Skeletal muscle cell (primary cell): ENCODE data around the gene ZNRD2.
"Not testable (repeated sequence)": the region's sequence is repeated elsewhere in the genome, so short reads cannot be mapped to it uniquely, and the experiment has no call there.

Source experiments
- DNase-seq: peaks from one replicate; pipeline ENCODE4 v3.0.0-alpha.2; 2010; ENCODE audit warnings: low read depth
- H3K4me3 ChIP-seq: 2 replicates; pipeline ENCODE4 v1.5.1; 2011; ENCODE audit warnings: low read depth, mild to moderate bottlenecking, control low read depth, low read length, moderate library complexity

Gene ZNRD2, protein sequence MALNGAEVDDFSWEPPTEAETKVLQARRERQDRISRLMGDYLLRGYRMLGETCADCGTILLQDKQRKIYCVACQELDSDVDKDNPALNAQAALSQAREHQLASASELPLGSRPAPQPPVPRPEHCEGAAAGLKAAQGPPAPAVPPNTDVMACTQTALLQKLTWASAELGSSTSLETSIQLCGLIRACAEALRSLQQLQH

DNA sequence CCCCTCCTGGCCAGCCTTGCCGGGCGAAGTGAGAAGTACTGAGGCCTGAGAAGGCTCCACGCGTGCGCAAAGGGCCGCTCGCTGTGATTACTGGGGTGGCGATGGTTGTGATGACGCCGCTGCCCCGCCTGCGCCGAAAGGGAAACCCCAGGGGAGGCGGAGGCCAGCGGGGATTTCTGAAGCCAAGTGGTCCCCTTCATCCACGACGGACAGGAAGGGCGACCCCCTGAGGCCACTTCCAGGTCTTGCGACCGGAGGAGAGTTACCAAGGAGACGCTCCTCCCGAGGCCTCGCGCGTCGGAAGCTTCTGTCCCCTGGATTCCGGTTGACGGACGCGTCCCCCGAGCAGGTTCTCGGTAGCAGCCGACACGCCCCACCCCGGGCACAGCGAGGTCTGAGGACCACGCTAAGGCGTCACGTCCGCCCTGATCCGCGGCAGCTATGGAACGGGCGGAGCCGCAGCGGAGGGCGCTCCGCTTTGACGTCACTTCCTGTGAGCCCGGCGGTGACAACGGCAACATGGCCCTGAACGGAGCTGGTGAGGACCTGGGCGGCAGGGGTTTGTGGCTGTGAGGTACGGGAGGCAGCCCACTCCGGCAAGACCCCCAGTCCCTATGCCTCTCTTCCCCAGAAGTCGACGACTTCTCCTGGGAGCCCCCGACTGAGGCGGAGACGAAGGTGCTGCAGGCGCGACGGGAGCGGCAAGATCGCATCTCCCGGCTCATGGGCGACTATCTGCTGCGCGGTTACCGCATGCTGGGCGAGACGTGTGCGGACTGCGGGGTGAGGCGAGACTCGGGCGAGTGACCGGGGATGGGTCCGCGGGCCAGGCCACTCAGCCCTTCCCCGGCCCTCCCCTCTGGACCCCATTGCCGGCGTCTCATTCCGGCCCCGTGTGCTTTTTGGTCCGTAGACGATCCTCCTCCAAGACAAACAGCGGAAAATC is at the start of gene ZNRD2:
ZNRD2 (plus strand) TSS at position 505 of the 946 bp plus-strand sequence; CDS start at position 520, 15 bp downstream.
- DNase-seq: peak; percentile 92
- H3K4me3 ChIP-seq: peak within 1 kb of the TSS; percentile 96

DNA sequence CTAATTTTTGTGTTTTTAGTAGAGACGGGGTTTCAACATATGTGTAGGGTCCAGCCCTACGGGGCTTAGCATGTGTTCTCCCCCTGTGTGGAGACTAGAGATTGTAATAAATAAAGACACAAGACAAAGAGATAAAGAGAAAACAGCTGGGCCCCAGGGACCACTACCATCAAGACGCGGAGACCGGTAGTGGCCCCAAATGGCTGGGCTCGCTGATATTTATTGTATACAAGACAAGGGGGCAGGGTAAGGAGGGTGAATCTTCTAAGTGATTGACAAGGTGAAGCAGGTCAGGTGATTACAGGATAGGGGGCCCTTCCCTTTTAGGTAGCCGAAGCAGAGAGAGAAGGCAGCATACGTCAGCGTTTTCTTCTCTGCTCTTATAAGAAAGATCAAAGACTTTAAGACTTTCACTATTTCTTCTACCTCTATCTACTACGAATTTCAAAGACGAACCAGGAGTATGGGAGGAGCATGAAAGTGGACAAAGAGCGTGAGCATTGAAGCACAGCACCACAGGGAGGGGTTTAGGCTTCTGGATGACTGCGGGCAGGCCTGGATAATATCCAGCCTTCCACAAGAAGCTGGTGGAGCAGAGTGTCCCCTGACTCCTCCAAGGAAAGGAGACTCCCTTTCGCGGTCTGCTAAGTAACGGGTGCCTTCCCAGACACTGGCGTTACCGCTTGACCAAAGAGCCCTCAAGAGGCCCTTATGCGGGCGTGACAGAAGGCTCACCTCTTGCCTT is 48.3 kb upstream of the ZNRD2 start:
- DNase-seq: not testable (repeated sequence)

DNA sequence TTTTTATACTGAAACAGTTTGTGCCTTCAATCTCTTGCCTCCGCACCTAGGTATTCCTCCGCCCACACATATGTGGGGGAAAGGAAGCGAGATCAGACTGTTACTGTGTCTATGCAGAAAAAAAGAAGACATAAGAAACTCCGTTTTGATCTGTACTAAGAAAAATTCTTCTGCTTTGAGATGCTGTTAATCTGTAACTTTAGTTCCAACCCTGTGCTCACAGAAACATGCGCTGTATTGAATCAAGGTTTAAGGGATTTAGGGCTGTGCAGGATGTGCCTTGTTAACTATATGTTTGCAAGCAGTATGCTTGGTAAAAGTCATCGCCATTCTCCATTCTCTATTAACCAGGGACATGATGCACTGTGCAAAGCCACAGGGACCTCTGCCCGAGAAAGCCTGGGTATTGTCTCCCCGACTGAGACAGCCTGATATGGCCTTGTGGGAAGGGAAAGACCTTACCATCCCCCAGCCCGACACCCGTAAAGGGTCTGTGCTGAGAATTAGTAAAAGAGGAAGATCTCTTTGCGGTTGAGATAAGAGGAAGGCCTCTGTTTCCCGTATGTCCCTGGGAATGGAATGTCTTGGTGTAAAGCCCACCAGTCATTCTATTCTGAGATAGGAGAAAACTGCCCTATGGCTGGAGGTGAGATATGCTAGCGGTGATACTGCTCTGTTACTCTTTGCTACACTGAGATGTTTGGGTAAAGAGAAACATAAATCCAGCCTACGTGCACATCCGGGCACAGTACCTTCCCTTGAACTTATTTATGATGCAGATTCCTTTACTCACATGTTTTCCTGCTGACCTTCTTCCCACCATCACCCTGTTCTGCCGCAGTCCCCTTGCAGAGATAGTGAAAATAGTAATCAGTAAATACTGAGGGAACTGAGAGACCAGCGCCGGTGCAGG is 47.3 kb upstream of the ZNRD2 start:
- H3K4me3 ChIP-seq, DNase-seq: not testable (repeated sequence)

More for the DNA sequence above, 48.3 kb upstream of the ZNRD2 start:
- not testable (repeated sequence) for H3K4me3 ChIP-seq

DNA sequence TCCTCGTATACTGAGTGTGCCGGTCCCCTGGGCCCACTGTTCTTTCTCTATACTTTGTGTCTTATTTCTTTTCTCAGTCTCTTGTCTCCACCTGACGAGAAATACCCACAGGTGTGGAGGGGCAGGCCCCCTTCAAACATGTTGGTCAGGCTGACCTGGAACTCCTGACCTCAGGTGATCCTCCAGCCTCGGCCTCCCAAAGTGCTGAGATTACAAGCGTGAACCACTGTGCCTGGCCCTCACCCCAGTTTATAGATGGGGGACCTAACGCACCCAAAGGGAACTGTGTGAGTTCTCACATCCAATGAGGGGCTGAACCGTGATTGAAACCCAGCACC is 46.7 kb upstream of the ZNRD2 start:
- not testable (repeated sequence) for H3K4me3 ChIP-seq, DNase-seq

DNA sequence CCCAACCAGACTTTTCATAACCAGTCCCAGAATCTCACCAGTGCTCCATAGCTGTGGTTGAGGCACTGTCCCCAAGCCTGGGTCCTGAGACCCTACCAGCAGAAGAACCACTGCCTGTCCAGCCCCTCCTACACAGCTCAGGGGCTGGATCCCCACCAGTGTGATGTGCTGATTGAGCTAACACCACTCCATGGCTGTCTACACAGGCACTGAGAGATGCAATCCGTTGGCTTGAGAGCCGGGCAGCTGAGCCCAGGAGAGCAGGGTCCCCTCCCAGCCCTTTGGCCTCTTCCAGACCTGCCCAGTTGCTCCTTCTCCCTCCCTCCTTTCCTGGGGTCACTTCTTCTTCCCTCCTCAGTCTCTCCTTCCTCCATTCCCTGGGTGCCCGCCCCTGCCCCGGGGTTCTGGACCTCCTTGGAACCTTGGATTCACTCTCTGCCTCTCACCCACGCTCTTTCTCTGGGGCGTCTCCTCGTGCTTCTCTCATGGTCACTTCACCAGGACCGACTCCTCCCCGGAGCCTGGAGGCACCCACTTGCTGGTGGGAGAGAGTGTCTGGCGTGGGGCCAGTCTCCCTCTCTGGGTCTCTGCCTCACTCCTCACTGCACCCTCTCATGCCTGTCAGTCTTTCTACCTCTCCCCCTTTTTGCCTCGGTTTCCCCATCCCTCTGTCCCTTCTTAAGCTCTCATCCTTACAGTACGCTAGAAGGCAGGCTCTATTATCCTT is 46.1 kb upstream of the ZNRD2 start:
- H3K4me3 ChIP-seq: peak overlapping the region; percentile 28
- DNase-seq: no peak

DNA sequence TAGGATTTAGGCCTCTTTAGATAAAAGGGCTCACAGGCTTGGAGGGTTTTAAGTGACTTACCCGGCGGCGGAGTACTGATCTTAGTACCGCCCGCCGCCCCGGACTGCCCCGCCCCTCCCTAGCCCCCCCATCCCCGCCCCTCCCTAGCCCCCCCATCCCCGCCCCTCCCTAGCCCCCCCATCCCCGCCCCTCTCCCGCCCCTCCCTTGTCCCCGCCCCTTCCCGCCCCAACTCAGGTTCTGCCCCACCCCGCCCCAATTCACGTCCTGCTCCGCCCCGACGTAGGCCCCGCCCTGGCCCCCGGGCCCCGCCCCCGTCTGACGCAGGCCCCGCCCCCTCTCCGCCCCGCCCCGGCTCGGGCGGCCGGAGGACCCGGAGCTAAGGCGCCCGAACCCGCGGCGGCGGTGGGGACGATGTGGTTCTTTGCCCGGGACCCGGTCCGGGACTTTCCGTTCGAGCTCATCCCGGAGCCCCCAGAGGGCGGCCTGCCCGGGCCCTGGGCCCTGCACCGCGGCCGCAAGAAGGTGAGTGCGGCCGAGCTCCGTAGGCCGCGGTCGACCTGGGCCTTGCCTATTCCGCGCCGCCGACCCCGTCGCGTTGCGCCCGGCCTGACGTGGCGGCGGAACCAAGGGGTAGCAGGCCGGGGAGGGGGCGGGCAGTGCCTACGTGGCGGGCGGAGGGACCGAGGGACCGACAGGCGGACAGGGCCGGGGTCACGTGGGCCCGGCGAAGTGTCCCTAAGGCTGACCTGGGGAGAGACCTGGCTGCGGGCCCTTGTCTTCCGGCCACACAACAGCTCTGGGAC is 45.3 kb upstream of the ZNRD2 start, which contains the start of gene SCYL1:
SCYL1 (plus strand) TSS at position 343 of the 805 bp plus-strand sequence; CDS start at position 414, 71 bp downstream.
- no peak for DNase-seq

DNA sequence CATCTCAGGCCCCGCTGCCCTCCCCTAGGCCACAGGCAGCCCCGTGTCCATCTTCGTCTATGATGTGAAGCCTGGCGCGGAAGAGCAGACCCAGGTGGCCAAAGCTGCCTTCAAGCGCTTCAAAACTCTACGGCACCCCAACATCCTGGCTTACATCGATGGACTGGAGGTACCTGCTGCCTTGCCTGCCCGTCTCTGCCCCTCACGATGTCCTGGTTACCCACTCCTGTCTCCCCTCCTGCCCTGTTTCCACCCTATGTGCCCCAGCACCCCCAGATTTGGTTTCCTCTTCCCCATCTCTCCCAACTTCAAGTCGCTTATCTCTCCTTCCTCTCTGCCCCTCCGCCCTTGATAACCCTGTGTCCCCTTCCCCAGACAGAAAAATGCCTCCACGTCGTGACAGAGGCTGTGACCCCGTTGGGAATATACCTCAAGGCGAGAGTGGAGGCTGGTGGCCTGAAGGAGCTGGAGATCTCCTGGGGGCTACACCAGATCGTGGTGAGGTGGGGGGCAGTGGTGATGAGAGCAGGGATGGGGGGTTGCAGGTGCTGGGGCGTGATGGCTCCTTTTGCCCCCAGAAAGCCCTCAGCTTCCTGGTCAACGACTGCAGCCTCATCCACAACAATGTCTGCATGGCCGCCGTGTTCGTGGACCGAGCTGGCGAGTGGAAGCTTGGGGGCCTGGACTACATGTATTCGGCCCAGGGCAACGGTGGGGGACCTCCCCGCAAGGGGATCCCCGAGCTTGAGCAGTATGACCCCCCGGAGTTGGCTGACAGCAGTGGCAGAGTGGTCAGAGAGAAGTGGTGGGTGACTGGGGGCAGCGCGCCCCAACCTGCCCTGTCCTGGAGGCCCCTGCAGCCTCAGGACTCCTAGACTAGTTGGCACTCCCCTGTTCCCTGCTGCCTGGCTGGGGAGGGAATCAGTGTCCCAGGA is 44.5 kb upstream of the ZNRD2 start:
- DNase-seq: no peak
- peak overlapping the region; percentile 93 for H3K4me3 ChIP-seq

More for the DNA sequence above, 45.3 kb upstream of the ZNRD2 start, which contains the start of gene SCYL1:
- peak within 1 kb of the TSS; percentile 93 for H3K4me3 ChIP-seq

DNA sequence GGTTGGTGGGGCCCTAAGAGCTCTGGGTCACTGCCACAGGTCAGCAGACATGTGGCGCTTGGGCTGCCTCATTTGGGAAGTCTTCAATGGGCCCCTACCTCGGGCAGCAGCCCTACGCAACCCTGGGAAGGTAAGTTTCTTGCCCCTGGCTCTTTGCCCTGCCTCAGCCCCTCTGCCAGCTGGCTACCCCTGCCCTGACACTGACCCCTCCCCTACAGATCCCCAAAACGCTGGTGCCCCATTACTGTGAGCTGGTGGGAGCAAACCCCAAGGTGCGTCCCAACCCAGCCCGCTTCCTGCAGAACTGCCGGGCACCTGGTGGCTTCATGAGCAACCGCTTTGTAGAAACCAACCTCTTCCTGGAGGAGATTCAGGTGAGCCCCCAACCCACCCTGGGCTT is 43.5 kb upstream of the ZNRD2 start:
- DNase-seq: no peak
- no peak overlapping the region for H3K4me3 ChIP-seq

DNA sequence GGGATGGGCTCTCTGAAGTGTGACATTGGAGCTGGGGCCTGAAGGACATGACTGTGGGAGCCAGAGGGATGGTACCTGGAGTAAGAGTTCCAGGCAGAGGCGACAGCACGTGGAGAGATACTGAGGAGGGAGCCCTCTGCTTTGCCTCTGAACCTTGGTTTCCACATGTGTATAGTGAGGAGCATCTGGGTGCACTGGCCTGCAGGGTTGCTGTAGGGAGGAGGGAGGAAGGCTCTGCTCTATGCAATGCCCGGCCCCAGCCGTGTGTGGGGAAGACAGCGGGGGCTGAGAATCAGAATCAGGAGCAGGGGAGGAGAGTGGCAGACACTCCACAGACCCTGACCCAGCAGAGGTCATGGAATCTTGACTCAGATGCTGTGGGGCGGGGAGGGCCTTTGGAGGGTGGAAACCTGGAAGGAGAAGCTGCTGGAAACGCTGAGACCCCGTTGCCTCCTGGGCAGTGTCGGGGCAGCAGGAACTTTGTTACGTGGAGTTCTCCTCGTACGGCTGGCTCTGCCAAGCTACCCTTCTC is 41.4 kb upstream of the ZNRD2 start:
- no peak for DNase-seq
- no peak overlapping the region for H3K4me3 ChIP-seq

DNA sequence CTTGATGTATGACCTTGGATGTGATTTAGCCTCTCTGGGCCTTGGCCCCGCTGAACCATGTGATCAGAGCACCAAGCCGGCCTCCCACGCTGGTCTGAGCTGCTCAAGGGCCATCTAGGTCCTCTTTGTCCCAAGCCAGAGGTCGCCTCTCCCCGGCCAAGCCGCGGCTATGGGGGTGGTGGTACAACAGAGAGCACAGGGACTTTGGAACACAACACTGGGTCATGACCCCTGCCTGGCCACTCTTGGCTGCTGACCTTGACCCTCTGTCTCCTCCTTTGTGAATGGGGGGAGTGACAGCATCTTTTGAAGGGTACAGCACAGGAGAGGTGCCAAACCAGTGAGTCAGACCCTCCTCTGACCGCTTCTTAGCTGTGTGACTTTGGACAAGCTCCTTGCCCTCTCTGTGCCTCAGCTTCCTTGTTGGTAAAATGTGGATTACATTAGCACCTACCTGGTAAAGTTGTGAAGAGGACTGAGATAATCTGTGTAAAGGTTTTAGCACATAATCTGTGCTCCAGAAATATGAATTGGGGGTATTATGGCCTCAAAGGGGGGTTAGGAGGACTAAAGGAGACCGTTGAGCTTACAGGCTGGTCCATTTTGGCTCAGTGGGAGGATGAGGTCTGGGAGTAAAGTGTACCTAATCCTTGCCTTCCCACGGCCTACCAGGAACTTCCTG is 40.7 kb upstream of the ZNRD2 start:
- DNase-seq: no peak
- H3K4me3 ChIP-seq: no peak overlapping the region

DNA sequence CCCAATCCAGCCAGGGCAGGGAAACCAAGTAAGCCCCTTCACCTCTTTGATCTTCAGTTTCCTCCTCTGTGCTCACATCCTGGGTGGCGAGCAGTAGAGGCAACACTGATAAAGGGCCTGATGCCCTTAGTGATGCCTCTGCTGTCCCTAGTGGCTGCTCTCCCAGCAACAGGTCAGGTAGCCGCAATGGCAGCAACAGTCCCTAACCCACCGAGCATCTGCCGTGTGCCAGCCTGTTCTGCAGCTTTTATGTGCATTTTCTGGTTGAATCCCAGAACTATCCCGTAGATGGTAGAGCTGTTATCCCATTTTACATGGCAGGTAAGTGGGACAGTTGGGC is 40.1 kb upstream of the ZNRD2 start:
- H3K4me3 ChIP-seq: no peak overlapping the region
- DNase-seq: no peak

DNA sequence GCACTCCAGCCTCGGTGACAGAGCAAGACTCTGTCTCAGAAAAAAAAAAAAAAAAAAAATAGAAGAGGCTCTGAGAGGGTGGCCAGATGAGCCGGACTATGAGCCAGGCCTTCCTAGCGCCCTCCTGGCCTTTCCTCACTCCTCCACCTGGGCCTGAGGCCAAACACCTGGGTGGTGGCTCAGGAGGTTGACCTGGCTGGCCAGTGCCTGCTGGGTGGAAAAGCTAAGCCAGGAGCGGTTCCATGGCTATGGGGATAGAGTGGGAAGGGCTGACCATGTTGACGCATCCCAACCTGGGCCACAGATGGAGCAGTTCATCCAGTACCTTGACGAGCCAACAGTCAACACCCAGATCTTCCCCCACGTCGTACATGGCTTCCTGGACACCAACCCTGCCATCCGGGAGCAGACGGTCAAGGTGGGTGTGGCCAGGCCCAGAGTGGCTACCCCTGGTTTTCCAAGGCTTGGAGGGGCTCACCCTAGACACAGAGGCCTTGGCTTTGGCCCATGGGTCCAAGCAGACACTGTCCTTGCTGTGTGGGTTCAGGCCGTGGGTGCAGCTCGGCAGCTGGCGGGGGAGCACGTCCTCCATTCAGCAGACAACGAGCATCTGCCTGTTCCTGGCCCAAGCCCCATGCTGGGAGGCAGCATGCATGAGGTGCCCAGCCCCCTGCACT is 37.8 kb upstream of the ZNRD2 start:
- H3K4me3 ChIP-seq: no peak overlapping the region
- no peak for DNase-seq

DNA sequence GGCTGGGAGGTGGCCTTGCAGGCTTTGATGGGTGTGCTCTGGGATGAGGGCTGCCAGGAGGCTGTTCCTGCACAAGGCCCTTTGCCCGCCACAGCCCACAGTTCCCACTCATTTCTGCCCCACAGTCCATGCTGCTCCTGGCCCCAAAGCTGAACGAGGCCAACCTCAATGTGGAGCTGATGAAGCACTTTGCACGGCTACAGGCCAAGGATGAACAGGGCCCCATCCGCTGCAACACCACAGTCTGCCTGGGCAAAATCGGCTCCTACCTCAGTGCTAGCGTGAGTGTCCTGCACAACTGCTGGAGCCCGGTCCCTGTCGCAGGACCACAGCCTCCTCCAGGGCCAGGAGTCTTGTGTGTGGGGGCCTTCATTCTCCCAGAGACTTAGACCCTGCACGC is 35.2 kb upstream of the ZNRD2 start:
- no peak overlapping the region for H3K4me3 ChIP-seq
- DNase-seq: no peak

DNA sequence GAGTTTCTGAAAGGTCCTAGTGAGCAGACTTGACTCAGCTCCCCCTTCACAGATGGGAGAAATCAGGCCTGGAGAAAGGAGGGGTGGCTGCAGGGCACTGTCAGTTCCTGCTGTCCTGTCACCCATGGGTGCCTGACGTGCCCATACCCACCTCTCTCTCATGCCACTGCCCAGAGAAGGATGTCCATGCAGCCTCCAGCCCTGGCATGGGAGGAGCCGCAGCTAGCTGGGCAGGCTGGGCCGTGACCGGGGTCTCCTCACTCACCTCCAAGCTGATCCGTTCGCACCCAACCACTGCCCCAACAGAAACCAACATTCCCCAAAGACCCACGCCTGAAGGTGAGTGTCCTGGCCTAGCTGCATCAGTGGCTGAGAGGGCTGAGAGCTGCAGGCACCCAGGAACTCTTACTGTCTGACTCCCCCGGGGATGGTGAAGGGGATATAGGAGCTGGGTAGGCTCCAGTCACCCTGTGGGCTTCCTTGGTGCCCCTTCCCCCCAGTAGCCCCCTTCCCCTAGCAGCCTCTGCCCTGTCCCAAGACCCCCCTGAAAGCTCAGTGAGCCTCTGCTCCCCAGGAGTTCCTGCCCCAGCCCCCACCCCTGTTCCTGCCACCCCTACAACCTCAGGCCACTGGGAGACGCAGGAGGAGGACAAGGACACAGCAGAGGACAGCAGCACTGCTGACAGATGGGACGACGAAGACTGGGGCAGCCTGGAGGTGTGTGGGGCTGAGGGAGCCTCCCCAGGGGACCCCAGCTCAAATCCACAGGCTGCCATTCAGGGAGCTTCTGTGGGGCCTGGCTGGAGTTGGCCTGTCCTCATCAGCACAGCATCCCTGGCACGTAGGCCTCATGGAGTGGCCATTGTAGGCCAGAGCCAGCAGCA is 33.6 kb upstream of the ZNRD2 start:
- no peak for DNase-seq
- no peak overlapping the region for H3K4me3 ChIP-seq

DNA sequence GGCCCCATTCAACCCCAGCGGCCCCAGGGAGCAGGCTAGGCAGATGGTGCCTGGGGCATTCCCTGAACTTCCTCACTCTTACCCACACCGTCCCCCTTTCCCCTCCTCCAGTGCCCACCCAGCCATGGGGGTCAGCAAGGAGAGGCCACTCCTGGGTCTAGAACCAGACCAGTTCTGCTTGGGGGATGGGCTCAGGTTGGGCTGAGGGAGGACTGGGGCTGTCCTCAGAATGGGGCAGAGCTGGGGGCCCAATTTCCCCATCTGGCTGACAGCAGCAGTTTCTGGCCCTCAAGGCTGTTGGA is 33.0 kb upstream of the ZNRD2 start:
- no peak overlapping the region for H3K4me3 ChIP-seq
- no peak for DNase-seq
